ENCODE data around the gene GRIN3B. TPM values are rescaled to one million over a fixed set of nuclear protein-coding genes. Genes with fewer than 3 reads are reported as not detected.
"Not testable (repeated sequence)": the region's sequence is repeated elsewhere in the genome, so short reads cannot be mapped to it uniquely, and the experiment has no call there.

GRIN3B gene
- total and polyA plus RNA-seq, 2 of the 8 experiments (the other 6 are each of a cell fraction or from before 2014, with no cell fraction given), result 0.45 to 1.0 TPM

GRCh38 chr19:1023883-1024188, 23.6 kb downstream of the GRIN3B start:
- not testable (repeated sequence) for H3K23ac ChIP-seq (ENCODE audit: insufficient read length); H2AFZ ChIP-seq (ENCODE audit: low read length); H3K4me3 ChIP-seq (ENCODE audit: extremely low read depth in 1 of 4, insufficient read depth in 2 of 4, low read depth in 3 of 4, low read length in 4 of 4); H3K27me3 ChIP-seq (replicated peaks in 1 of 4; ENCODE audit: control insufficient read depth in 3 of 4, extremely low read depth in 1 of 4, insufficient read depth in 3 of 4, low read length in 3 of 4); H2BK120ac ChIP-seq (replicated peaks; ENCODE audit: low read depth, low read length); H2AK5ac ChIP-seq (ENCODE audit: low read depth, low read length); H3K27ac ChIP-seq (ENCODE audit: low read depth, low read length); H4K8ac ChIP-seq (ENCODE audit: extremely low read depth, insufficient read depth, low read length); H3K18ac ChIP-seq (ENCODE audit: extremely low read depth, low read length); H4K5ac ChIP-seq (ENCODE audit: insufficient read length, low read depth, low read length); H4K91ac ChIP-seq (replicated peaks; ENCODE audit: insufficient read length, low read length); H3K9me3 ChIP-seq (ENCODE audit: insufficient read depth in 2 of 2, low read depth in 1 of 2, low read length in 1 of 2); H3K14ac ChIP-seq (ENCODE audit: insufficient read length); H3K4ac ChIP-seq (replicated peaks; ENCODE audit: insufficient read length, low read depth, low read length); H2BK12ac ChIP-seq (ENCODE audit: low read depth, low read length); H2BK15ac ChIP-seq (ENCODE audit: low read length); H3K56ac ChIP-seq (replicated peaks; ENCODE audit: insufficient read length, low read depth, low read length); H3K4me2 ChIP-seq (ENCODE audit: insufficient read depth in 1 of 2, low read depth in 2 of 2, low read length in 2 of 2); H2BK20ac ChIP-seq (ENCODE audit: low read length); H2BK5ac ChIP-seq (ENCODE audit: low read depth, low read length); H3K9ac ChIP-seq (replicated peaks in 1 of 4; ENCODE audit: extremely low read depth in 1 of 4, low read depth in 3 of 4, low read length in 3 of 4); DNase-seq (ENCODE audit: low read depth in 1 of 2, low spot score in 2 of 2); FAIRE-seq; H3K36me3 ChIP-seq (ENCODE audit: control insufficient read depth in 2 of 4, insufficient read depth in 4 of 4, low read length in 3 of 4)
- ChIA-PET CTCF (ENCODE audit: partially characterized antibody) (interaction anchor here (0.6 kb wide), 1 partner anchor 45 kb away, joined by 3 read pairs; no protein-coding TSS in a partner anchor), POLR2A (ENCODE audit: partially characterized antibody) (interaction anchor here (1.3 to 12.8 kb wide), 3 partner anchors 8 to 19 kb away, joined by 3 to 509 read pairs (median 8); partner anchors contain the start of gene ABCA7)
- H3K79me2 ChIP-seq (ENCODE audit: control insufficient read depth in 1 of 2, insufficient read depth in 2 of 2, low read length in 2 of 2), result peaks cover 20 to 43% of the 10 kb centered on the region in 2 experiments
- WGBS, 2 experiments (ENCODE audit: extremely low coverage in 1 of 2, insufficient coverage in 1 of 2, insufficient read length in 1 of 2, insufficient replicate concordance in 2 of 2, low coverage in 1 of 2, low lambda C conversion rate in 2 of 2, missing lambda C conversion rate in 1 of 2), result 94% methylated on average over 5 of the region's 5 CpGs; no CpG with 5 or more reads in 1 of the 2 experiments
- peaks cover 11% of the 10 kb centered on the region for H3K79me1 ChIP-seq (ENCODE audit: low read depth, low read length)
- H3K4me1 ChIP-seq (replicated peaks in 1 of 4; ENCODE audit: control insufficient read depth in 3 of 4, insufficient read depth in 4 of 4, low read length in 3 of 4), result peaks cover 0 to 15% (median 11%) of the 10 kb centered on the region in 4 experiments; a peak in 6 of 7 replicates
- peaks cover 9 to 14% of the 10 kb centered on the region in 2 experiments for H4K20me1 ChIP-seq (replicated peaks in 1 of 2; ENCODE audit: control insufficient read depth in 1 of 2, insufficient read depth in 2 of 2, low read length in 2 of 2)
- peaks cover 20% of the 10 kb centered on the region for H3K23me2 ChIP-seq (ENCODE audit: low read depth, low read length)

DNA sequence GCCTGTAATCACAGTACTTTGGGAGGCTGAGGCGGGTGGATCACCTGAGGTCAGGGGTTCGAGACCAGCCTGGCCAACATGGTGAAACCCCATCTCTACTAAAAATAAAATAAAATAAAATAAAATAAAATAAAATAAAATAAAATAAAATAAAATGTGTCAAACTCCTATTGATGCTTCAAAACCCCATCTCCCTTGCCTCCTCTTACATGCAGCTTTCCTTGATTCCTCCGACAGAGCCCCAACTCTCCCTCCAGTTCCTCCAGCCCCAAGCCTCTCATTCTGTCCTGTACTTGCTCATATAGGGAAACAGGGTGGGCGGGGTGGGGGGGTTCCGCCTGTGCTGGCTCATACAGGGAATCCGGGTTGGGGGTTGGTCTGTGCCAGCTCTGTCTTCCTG, 24.9 kb downstream of the GRIN3B start:
- not testable (repeated sequence) for H3K9ac ChIP-seq (replicated peaks in 1 of 4; ENCODE audit: extremely low read depth in 1 of 4, low read depth in 3 of 4, low read length in 3 of 4); H3K18ac ChIP-seq (ENCODE audit: extremely low read depth, low read length); H4K8ac ChIP-seq (ENCODE audit: extremely low read depth, insufficient read depth, low read length); H3K14ac ChIP-seq (ENCODE audit: insufficient read length); H3K4me2 ChIP-seq (ENCODE audit: insufficient read depth in 1 of 2, low read depth in 2 of 2, low read length in 2 of 2); H3K4me3 ChIP-seq (ENCODE audit: extremely low read depth in 1 of 4, insufficient read depth in 2 of 4, low read depth in 3 of 4, low read length in 4 of 4); H2BK120ac ChIP-seq (replicated peaks; ENCODE audit: low read depth, low read length); FAIRE-seq; H2AFZ ChIP-seq (ENCODE audit: low read length); H4K91ac ChIP-seq (replicated peaks; ENCODE audit: insufficient read length, low read length); H3K79me1 ChIP-seq (ENCODE audit: low read depth, low read length); H3K36me3 ChIP-seq (ENCODE audit: control insufficient read depth in 2 of 4, insufficient read depth in 4 of 4, low read length in 3 of 4); H2BK12ac ChIP-seq (ENCODE audit: low read depth, low read length); H3K27me3 ChIP-seq (replicated peaks in 1 of 4; ENCODE audit: control insufficient read depth in 3 of 4, extremely low read depth in 1 of 4, insufficient read depth in 3 of 4, low read length in 3 of 4); DNase-seq (ENCODE audit: low read depth in 1 of 2, low spot score in 2 of 2); H2BK20ac ChIP-seq (ENCODE audit: low read length); H2BK15ac ChIP-seq (ENCODE audit: low read length); H3K23ac ChIP-seq (ENCODE audit: insufficient read length); H4K5ac ChIP-seq (ENCODE audit: insufficient read length, low read depth, low read length); H3K27ac ChIP-seq (ENCODE audit: low read depth, low read length); H2BK5ac ChIP-seq (ENCODE audit: low read depth, low read length); H2AK5ac ChIP-seq (ENCODE audit: low read depth, low read length); H3K56ac ChIP-seq (replicated peaks; ENCODE audit: insufficient read length, low read depth, low read length); H3K9me3 ChIP-seq (ENCODE audit: insufficient read depth in 2 of 2, low read depth in 1 of 2, low read length in 1 of 2); H3K4ac ChIP-seq (replicated peaks; ENCODE audit: insufficient read length, low read depth, low read length); H4K20me1 ChIP-seq (replicated peaks in 1 of 2; ENCODE audit: control insufficient read depth in 1 of 2, insufficient read depth in 2 of 2, low read length in 2 of 2)
- 92% methylated on average over 6 of the region's 6 CpGs; no CpG with 5 or more reads in 1 of the 2 experiments for WGBS, 2 experiments (ENCODE audit: extremely low coverage in 1 of 2, insufficient coverage in 1 of 2, insufficient read length in 1 of 2, insufficient replicate concordance in 2 of 2, low coverage in 1 of 2, low lambda C conversion rate in 2 of 2, missing lambda C conversion rate in 1 of 2)
- peaks cover 16% of the 10 kb centered on the region for H3K23me2 ChIP-seq (ENCODE audit: low read depth, low read length)
- H3K4me1 ChIP-seq (replicated peaks in 1 of 4; ENCODE audit: control insufficient read depth in 3 of 4, insufficient read depth in 4 of 4, low read length in 3 of 4), result peaks cover 0 to 13% (median 5%) of the 10 kb centered on the region in 4 experiments; a peak in 6 of 7 replicates
- peaks cover 9 to 42% of the 10 kb centered on the region in 2 experiments for H3K79me2 ChIP-seq (ENCODE audit: control insufficient read depth in 1 of 2, insufficient read depth in 2 of 2, low read length in 2 of 2)
- POLR2A ChIA-PET (ENCODE audit: partially characterized antibody), result interaction anchor here (1.5 to 12.8 kb wide), 8 partner anchors 7 to 216 kb away, joined by 6 to 509 read pairs (median 36); partner anchors contain the start of genes ABCA7, ATP5F1D and WDR18
- CTCF ChIA-PET (ENCODE audit: partially characterized antibody), result interaction anchor here (1.2 to 1.6 kb wide), 3 partner anchors 8 to 101 kb away, joined by 3 read pairs; no protein-coding TSS in a partner anchor

Data from H1 (cell line).